Adrenal gland (tissue), 12 donors: ENCODE measurements around the gene TIMM44. TPM values are rescaled to one million over a fixed set of nuclear protein-coding genes. Genes with fewer than 3 reads are reported as not detected.
A peak's percentile ranks its signal among the peaks of the same experiment; 100 is the strongest.

Source experiments
- DNase-seq, 7 donors: peaks; one replicate each; pipeline ENCODE4 v3.0.0-alpha.2; 2019 to 2020
- H3K27ac ChIP-seq, 5 donors: fragments of 200-600 bp; sonication (generic) in 4 of 5; 1 replicate in 3 of 5; 2 replicates in 2 of 5; pipeline versions ENCODE4 v1.5.1 to v1.8.0; 2016 to 2020; ENCODE audit warnings: mild to moderate bottlenecking in 1 of 5
- H3K27me3 ChIP-seq: fragments of 200-600 bp; 2 replicates; pipeline ENCODE4 v1.8.0; 2021
- H3K36me3 ChIP-seq, 2 donors: fragments of 200-600 bp; replicated peaks in 1 of 2; 1 replicate in 1 of 2; 2 replicates in 1 of 2; pipeline versions ENCODE4 v1.5.1 to v1.8.0; 2018 to 2022
- H3K4me1 ChIP-seq, 2 donors: fragments of 200-600 bp; replicated peaks in 1 of 2; 1 replicate in 1 of 2; 2 replicates in 1 of 2; pipeline versions ENCODE4 v1.5.1 to v1.8.0; 2018 to 2021
- H3K4me3 ChIP-seq, 4 donors: fragments of 200-600 bp; sonication (generic) in 3 of 4; one replicate each; pipeline ENCODE4 v1.5.1; 2016 to 2018
- H3K9me3 ChIP-seq, 3 donors: fragments of 200-600 bp; sonication (generic) in 1 of 3; replicated peaks in 1 of 3; 1 replicate in 2 of 3; 2 replicates in 1 of 3; pipeline versions ENCODE4 v1.5.1 to v1.8.0; 2016 to 2021
- CTCF ChIP-seq, 6 experiments: fragments of 450-650 bp in 4 of 6; fragments of 200-600 bp in 2 of 6; sonication (generic) in 1 of 6; IDR thresholded peaks; 1 replicate in 5 of 6; 2 replicates in 1 of 6; pipeline versions ENCODE4 v1.5.1 to v1.8.0; 2016 to 2021; ENCODE audit warnings: antibody characterized with exemption in 6 of 6, mild to moderate bottlenecking in 2 of 6, moderate library complexity in 1 of 6
- POLR2A ChIP-seq, 2 donors: fragments of 450-650 bp; IDR thresholded peaks; one replicate each; pipeline ENCODE4 v1.6.1; 2017; ENCODE audit warnings: antibody characterized with exemption in 2 of 2, mild to moderate bottlenecking in 2 of 2, moderate library complexity in 1 of 2
- WGBS, 4 donors: extraction: QIAGEN DNeasy Blood & Tissue Kit in 2 of 4; methylation state at CpG; one replicate each; pipeline versions ENCODE4 v1.1.5 to v1.1.7; 2013 to 2017; 5-methylcytosine and 5-hydroxymethylcytosine counted together
- intact Hi-C, 2 donors: fragments of 100-400 bp; cut with DNase I; formaldehyde crosslinking; loops; one replicate each; pipeline versions ENCODE4 v1.14.1 to v1.15.0; 2022 to 2023
- polyA plus RNA-seq, 3 donors: library from polyadenylated mRNA; stranded (reverse); fragments of 200-250 nt in 2 of 3; fragments of 350-450 nt in 1 of 3; fragmentation: Illumina TruSeq in 1 of 3; extraction: RNeasy Lipid Tissue Mini Kit (QIAGEN cat#74804) in 1 of 3; gene quantifications; one replicate each; pipeline ENCODE4 v1.2.3, GENCODE V29; 2013 to 2014
- total RNA-seq, 9 donors: library from RNA; depleted of rRNA in 4 of 9; stranded (reverse); fragments of >200 nt in 4 of 9; fragments of 120-200 nt in 1 of 9; fragmentation: NEBNext Ultra II Directional in 1 of 9; extraction: Animal tissue kit (Norgen Biotek cat#: 25700) in 1 of 9; gene quantifications; one replicate each; pipeline versions ENCODE4 v1.1.0 to v1.2.4, GENCODE V29; 2013 to 2023
- donor health status: healthy with polysubstance abuse.
- donor health status: Bipolar disorder and iron deficiency.
- donor health status: DM: yes; HTN: yes; CAD: no.
- donor health status: DM: no; HTN: no; CAD: no.
- donor health status: DM: no; HTN: no; CAD: no.
- donor health status: DM: yes; HTN: yes; CAD: no.

The TIMM44 gene
- total and polyA plus RNA-seq, 12 donors: 48.1 to 218 (median 60.8) TPM

GRCh38 chr19:7941895-7942596, 1.4 kb downstream of the TIMM44 start:
- H3K4me1 ChIP-seq: peaks cover 7 to 13% of the 10 kb centered on the region in 2 donors
- H3K36me3 ChIP-seq: peaks cover 0 to 30% of the 10 kb centered on the region in 2 donors
- whole genome bisulfite sequencing, 4 donors: 90 to 94% (median 93%) methylated on average over 16 to 19 of the region's 19 CpGs
- no peak for DNase-seq
- no peak for TF ChIP-seq POLR2A (IDR thresholded peaks at IDR 0.05)
- TF ChIP-seq CTCF (IDR thresholded peaks at IDR 0.05): no peak
- no peaks in the 10 kb centered on the region for H3K9me3 ChIP-seq
- intact Hi-C loops: loop anchor here in 1 of 2 donors (10.0 kb wide), 1 partner anchor 313 kb away; no protein-coding TSS in a partner anchor
- H3K4me3 ChIP-seq: no peak overlapping the region
- no peak overlapping the region for H3K27ac ChIP-seq
- H3K27me3 ChIP-seq: no peaks in the 10 kb centered on the region

GRCh38 chr19:7940841-7941240, 2.6 kb downstream of the TIMM44 start:
- Histone ChIP-seq H3K27ac (no peak overlapping the region), H3K36me3 (peaks cover 0 to 42% of the 10 kb centered on the region in 2 donors), H3K27me3 (no peaks in the 10 kb centered on the region), H3K4me3 (no peak overlapping the region), H3K4me1 (peaks cover 7 to 13% of the 10 kb centered on the region in 2 donors), H3K9me3 (no peaks in the 10 kb centered on the region)
- intact Hi-C loops: loop anchor here in 1 of 2 donors (10.0 kb wide), 1 partner anchor 314 kb away; no protein-coding TSS in a partner anchor
- TF ChIP-seq POLR2A (IDR thresholded peaks at IDR 0.05) (no peak), CTCF (IDR thresholded peaks at IDR 0.05) (no peak)
- 91 to 97% (median 94%) methylated on average over 4 to 13 of the region's 13 CpGs for WGBS, 4 donors
- DNase-seq: no peak

GRCh38 chr19:7934766-7935165, 8.7 kb downstream of the TIMM44 start:
- Histone ChIP-seq H3K4me3 (no peak overlapping the region), H3K27me3 (no peaks in the 10 kb centered on the region), H3K4me1 (peaks cover under 1 to 6% of the 10 kb centered on the region in 2 donors), H3K9me3 (no peaks in the 10 kb centered on the region), H3K27ac (no peak overlapping the region), H3K36me3 (peaks cover 0 to 85% of the 10 kb centered on the region in 2 donors)
- 86 to 90% (median 89%) methylated on average over 17 to 21 of the region's 21 CpGs for WGBS, 4 donors
- no peak for TF ChIP-seq POLR2A (IDR thresholded peaks at IDR 0.05)
- TF ChIP-seq CTCF (IDR thresholded peaks at IDR 0.05): no peak
- no peak for DNase-seq
- intact Hi-C loops: no loop called here

GRCh38 chr19:7933828-7934725, 9.4 kb downstream of the TIMM44 start:
- TF ChIP-seq POLR2A (IDR thresholded peaks at IDR 0.05) (no peak), CTCF (IDR thresholded peaks at IDR 0.05) (peak in 1 of 6 experiments; percentile 1)
- Histone ChIP-seq H3K36me3 (peaks cover 0 to 81% of the 10 kb centered on the region in 2 donors), H3K27me3 (no peaks in the 10 kb centered on the region), H3K9me3 (no peaks in the 10 kb centered on the region), H3K4me1 (peaks cover 7 to 13% of the 10 kb centered on the region in 2 donors), H3K4me3 (no peak overlapping the region), H3K27ac (no peak overlapping the region)
- 89 to 95% (median 92%) methylated on average over 25 to 55 of the region's 55 CpGs for WGBS, 4 donors
- intact Hi-C loops: no loop called here
- no peak for DNase-seq
